GM21360 (cell line): ENCODE data around the gene OPCML.

Experiments
- ATAC-seq: cut with Tn5 transposase; IDR thresholded peaks from one replicate; pipeline ENCODE4 v1.9.1; 2021; ENCODE audit warnings: mild to moderate bottlenecking, moderate library complexity; ENCODE audit not compliant: unreplicated experiment

OPCML gene

DNA sequence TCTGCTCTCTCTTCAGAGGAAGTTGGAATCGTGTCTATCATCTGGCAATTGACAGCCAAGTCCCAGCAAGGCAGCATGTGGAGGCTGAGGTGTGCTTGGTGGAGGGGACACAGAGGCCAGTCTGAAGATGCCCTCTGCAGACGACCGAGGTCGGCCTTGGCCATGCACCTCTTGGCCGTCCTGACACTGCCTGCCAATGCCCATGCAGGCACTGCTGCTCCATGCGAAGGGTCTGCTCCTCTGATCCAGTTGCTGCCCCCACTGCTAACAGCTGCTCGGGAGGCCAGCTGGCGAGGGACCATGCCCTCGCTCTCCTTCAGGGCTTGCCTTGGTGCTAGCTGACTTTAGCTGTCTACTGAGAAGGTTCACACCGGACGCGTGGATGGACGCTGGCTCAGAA lies 527.9 kb downstream of the OPCML start:
- ATAC-seq: no peak

DNA sequence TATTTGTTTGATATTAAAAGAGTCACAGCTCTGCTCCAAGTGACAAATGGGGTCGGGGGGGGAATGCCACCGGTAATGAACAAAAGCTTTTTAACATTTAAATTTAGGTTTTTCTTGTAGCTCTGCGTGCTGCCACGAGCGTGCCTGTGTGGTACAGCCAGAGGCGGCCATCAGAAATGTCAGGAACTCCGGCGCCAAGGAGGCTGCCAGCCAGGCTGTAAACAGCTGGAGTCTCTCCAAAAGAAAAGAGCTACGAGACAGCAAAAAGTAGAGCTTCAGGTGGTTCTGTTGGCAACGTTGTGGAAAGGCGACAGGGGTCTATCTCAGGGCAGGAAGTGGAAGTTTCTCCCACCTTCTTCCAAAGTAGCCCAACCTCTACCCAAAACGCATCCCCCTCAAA lies 532.8 kb downstream of the OPCML start:
- no peak for ATAC-seq

- ATAC-seq: no peak
These were observed 533.3 kb downstream of the OPCML start for GRCh38 chr11:132999031-132999430.

- no peak for ATAC-seq
These were observed 534.9 kb downstream of the OPCML start for GRCh38 chr11:132997396-132997795.

GRCh38 chr11:132994966-132995365 lies 537.3 kb downstream of the OPCML start:
- no peak for ATAC-seq

GRCh38 chr11:132993991-132994502 lies 538.3 kb downstream of the OPCML start:
- ATAC-seq: no peak

DNA sequence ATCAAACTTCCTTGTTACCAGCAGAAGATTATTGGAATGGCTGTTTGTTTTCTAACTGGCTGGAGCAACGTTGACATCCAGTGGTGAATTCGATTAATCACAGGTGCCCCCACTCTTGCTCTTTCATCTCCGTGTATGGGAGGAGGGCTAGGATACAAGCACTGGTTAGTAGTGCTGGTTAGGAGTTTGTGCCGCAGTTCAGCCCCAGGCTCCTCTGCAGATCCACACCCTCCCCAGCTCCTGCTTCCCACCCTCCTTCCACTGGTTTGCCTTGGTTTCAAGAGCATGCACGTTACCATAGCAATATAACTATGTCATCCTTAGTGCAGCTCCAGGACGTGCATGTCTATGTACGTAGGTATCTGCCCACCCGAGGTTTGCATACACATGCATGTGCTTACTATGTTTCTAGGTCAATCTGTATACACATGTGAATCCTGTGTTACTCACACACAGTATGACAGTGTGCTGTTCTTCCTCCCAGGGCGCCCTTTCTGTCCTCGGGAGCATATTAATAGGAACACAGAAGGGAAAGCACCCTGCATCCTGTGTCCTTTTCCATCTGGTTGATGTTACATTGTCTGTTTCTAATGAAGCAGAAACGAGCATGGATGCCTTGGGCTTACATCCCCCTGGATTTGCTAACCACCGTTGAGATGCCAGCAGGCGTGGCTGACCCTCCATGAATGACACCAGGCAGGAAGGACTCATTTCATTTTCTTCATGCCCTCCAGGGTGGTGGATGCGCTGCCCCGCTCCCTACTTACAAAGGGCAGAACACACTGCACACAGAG lies 539.3 kb downstream of the OPCML start:
- no peak for ATAC-seq

DNA sequence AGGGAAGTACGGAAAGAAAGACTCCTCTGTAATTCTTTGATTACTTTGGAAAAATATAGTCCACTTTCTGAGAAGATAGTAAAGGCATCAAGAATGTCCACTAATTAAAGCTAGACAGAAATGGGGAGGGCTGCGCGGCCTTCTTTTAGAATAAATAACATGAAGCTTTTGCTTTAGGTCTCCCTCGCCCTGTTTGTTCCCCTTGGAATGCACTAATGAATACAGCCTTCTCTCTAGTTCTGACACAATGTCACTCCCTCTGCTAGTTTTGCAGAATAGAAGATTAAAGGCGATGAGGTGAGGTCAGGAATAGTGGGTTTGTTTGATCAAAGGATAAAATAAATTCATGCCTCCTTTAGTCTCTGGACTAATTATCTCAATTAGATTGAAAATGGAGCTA lies 543.9 kb downstream of the OPCML start:
- ATAC-seq: no peak

- ATAC-seq: no peak
These were observed 544.4 kb downstream of the OPCML start for GRCh38 chr11:132987936-132988335.

DNA sequence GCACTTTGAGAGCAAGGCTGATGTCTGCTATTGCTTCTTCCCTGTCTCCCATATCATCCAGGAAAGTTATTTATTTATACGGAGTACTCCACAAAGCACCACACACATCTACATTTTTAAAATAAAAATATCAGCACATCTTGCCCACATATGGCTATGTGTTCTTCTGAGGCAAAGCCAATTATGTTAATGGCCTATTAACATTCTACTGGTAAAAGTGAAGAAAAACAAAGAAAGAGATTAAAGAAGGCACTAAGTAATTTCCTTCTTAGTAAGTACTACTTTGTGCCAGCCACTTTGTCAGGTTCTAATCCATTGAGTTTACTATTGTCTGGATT lies 548.7 kb downstream of the OPCML start:
- ATAC-seq: no peak

DNA sequence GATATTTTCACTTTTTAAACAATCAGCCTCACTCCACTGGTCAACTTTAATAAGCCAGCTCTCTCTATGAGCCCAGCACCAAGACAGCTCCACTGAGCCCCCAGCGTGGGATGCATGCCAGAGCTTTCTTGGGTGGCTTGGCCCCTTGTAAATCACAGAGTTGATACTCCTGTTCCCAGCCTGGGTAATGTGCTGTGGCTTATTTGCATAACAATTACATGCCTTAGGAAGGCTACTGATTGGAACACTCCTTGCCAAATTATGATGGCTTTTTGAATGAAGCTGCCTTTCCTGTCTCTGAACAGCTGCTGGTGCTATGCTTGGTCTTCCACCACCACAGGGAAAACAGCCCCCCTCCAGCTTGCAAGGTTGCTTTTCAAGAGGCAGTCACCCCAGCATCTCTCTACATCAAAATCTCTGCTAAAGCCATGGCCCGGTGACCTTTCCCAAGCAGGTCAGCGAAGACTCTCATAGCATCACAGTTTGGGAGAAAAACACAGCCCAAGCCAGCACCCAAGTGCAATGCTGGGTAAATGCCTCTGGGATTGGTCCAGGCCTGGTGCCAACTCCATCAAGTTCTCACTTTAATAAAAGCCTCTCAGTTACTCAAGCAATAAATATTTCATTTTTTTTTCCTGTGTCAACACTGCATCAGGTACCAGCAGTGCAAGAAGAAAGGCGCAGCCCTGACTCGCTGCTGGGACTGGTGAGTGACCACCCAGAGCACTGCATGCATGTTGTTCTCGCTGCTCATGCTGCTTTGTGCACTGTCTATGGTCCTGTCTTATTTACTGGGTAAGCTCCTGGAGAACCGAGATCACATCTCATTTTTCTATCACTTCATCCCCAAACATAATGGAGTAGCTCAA lies 549.3 kb downstream of the OPCML start:
- no peak for ATAC-seq

- ATAC-seq: no peak
These were observed 551.0 kb downstream of the OPCML start for GRCh38 chr11:132981131-132981956.

DNA sequence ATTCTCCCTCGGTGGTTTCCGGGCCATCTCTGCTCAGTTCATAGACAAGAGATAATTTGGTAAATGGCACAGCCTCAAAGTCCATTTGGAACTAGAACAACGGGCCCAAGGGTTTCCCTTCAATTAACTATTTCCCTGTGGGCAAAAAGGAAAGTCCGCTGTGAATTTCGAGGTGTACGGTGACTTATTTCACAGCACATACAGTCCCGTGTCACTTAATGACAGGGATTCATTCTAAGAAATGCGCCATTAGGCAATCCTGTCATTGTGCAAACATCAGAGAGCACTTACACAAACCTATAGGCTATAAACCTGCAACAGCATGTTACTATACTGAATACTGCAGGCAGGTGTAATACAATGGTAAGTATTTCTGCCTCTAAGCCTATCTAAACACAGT lies 551.6 kb downstream of the OPCML start:
- ATAC-seq: no peak

GRCh38 chr11:132977746-132978145 lies 554.6 kb downstream of the OPCML start:
- ATAC-seq: no peak

- ATAC-seq: no peak
These were observed 555.1 kb downstream of the OPCML start for GRCh38 chr11:132977241-132977640.

DNA sequence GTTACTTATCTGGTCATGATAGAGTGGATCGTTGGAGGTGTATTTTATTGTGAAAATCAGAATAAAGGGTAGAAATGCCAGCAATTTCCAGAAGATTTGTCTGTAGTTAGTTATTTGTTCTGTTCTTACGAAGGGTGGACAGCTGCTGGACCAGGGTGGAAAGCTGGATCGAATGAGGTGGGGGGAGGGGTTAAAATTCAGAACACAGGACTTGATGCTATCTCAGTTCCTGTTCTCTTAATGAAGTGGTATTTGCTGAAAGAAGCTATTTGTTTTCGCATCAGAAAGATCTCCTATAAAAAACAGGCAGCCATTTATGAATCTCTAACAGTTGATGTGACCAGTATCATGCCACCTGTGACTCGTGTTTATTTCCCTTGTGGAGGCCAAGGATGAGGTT lies 556.2 kb downstream of the OPCML start:
- ATAC-seq: no peak

DNA sequence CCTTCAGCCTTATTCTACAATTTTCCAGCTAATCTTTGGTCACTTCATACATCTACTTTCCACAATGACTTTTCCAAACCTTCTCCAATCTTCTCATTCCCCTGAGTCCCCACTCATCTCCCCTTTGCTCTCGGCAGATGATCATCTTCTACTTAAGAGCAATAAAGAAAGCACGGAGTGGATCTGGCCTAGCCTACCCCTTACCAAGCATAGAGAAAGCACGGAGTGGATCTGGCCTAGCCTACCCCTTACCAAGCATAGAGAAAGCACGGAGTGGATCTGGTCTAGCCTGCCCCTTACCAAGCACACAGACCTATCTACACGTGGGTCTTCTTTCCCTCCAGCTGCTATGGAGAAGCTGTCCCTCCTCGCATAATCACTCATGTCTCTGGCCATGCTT lies 558.6 kb downstream of the OPCML start:
- no peak for ATAC-seq

GRCh38 chr11:132972565-132972964 lies 559.7 kb downstream of the OPCML start:
- no peak for ATAC-seq

DNA sequence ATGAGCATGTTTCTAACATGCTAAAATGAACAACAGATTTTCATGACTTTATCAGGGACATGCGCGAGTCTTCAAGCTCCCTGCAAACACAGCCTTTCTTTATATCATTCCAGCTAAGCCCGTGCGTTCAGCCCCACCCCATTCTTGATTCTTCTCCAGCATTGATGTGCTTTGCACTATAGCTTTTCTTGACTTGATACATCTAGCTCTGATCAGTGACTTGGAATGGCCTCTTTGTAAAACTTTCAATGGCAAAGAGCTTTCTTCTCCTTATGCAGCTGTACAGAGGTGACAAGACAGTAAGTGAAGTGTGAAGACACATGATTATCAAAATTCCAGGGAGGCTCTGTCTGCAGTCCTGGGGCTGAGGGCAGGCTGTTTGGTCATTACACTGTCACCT lies 561.0 kb downstream of the OPCML start:
- no peak for ATAC-seq

DNA sequence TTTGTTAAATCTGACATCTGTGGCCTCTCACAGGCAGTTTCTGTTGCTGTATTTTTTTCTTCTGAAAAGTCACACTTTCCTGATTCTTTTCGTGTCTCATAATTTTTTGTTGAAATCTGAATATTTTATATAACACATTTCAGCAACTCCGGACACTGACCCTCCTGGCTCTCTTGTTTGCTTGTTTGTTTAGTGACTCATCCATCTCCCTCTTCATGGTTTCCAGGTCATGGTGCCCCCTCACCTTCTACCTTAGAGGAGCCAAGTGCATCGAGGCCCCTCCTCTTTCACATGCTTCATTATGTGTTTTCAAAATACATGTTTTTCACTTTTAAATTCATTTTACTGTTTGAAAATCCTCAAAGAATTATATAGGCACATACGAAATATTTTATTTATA lies 562.4 kb downstream of the OPCML start:
- ATAC-seq: no peak

- ATAC-seq: no peak
These were observed 570.3 kb downstream of the OPCML start for GRCh38 chr11:132962041-132962440.
